Ammon's horn (tissue), 1 donor: Measurements from ENCODE around the gene CD244.
"Not testable (repeated sequence)": the region's sequence is repeated elsewhere in the genome, so short reads cannot be mapped to it uniquely, and the experiment has no call there.

Experiments used
- DNase-seq: peaks from one replicate; pipeline ENCODE4 v3.0.0-alpha.2; 2016; ENCODE audit warnings: low spot score

The CD244 gene

DNA sequence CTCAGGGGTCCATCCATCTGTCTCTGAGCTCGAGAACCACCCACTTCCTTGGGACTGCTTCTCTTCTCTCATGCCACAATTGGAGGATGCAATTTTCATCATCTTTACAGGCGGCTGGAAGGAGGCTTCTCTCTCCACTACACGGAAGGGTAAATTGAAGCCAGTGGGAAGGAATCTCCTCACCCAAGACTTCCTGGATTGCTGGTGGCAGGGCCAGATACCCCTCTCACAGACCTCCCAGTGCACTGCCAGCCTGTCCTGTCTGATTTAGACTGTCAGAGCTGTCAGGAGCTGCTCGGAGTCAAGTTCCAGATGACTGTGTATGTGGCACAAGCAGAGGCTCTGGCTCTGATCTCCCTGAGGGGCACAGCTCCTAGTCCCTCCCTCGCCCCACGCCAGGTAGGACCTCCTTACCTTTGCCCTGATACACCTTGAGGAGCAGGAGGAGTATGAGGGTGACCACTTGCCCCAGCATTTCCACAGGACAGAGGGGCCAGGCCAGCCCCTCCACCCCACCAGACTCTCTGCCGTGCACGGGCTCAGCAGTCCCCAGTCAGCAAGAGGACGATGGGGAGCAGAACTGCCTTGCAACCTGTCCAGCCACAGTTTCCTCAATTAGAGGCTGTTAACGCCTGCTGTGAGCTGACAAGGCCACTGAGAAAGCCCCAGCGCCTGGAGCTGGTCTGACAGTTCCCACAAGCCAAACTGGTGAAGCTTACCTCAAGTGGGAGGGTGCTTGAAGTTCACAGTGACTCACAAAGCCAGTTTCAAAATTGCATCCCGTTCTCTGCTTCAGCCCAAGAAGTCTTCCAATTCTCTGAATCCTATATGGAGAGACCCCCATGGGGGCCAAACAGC, at the start of gene CD244:
CD244 (minus strand) TSS at position 685 of the 858 bp plus-strand sequence; CDS start at position 475, 210 bp downstream.
- DNase-seq, result peak; percentile 63

GRCh38 chr1:160911925-160912324, 49.2 kb upstream of the CD244 start:
- DNase-seq, result no peak

- DNase-seq, result no peak
Observed at GRCh38 chr1:160911441-160911840, 48.8 kb upstream of the CD244 start.

GRCh38 chr1:160910170-160910750, 47.6 kb upstream of the CD244 start:
- DNase-seq, result no peak

DNA sequence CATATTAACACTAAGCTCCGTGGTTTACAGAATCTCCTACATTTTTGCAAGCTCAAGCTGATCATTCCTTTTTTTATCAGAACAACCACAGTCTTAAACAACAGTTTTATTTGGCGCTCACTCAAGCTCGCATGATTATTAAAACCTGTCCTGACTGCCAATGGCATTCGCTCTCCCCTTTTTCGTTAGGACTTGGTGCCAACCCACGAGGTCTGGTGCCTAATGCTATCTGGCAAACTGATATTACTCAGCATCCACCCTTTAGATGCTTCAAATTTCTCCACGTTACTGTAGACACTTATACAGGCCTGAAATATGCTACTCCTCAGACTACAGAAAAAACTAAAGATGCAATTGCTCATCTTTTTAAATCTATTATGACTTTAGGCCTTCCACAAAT, 45.3 kb upstream of the CD244 start:
- no peak for DNase-seq

DNA sequence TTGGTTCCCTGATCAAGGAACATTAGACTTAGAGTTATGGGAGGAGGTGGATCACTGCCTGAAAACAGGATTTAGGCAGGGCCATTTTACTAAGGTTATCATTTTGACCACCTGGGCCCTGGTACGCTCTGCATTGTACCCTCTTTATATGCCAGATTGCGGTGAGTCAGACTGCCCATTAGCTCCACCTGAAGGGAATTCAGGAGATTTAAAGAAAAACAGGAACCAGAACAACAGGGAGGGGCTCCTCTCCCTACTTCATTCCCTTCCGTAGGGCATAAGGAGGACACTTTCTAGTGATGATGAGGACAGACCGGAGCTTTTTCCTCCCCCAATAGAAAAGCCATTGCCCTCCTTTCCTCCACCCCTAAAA, 42.9 kb upstream of the CD244 start:
- no peak for DNase-seq

DNA sequence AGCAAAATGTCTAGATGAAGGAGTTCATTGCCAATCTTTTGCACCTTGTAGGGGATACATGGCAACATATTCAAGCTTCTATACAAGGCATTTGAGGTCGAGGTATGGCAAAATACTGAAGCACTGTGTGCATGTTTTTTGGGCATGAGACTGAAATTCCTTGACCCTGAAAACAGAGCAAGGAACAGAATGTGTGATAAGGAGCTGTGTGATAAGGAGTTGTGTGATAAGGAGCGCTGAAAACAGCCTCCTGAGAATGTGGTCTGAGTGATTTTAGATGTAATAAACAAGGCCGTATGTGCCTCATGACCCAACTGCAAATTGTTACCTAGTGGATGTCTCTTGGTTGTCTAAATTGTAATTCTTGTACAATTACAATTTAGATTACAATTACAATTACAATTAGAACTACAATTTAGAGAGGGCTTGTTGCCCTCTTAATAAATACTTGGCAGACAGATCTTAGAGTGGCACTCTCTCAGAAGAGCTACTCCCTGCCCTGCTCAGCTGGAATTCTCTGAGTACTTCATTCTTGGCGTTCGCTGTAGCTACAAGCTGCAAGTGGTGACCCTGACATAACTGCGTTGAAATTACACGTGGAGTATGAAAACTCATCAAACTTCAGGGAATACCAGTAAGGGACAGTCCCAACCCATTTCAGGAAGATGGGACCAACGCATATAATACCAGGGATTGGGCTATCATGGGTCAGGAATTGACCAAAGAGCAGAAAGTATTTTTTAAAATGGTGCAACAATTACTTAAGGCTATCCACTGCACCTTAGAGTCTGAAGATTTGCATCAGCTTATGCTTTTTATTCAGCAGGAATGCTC, 42.3 kb upstream of the CD244 start:
- no peak for DNase-seq

- DNase-seq, result not testable (repeated sequence)
Observed at GRCh38 chr1:160902251-160902650, 39.6 kb upstream of the CD244 start.

- no peak for DNase-seq
Observed at GRCh38 chr1:160901768-160902167, 39.1 kb upstream of the CD244 start.

DNA sequence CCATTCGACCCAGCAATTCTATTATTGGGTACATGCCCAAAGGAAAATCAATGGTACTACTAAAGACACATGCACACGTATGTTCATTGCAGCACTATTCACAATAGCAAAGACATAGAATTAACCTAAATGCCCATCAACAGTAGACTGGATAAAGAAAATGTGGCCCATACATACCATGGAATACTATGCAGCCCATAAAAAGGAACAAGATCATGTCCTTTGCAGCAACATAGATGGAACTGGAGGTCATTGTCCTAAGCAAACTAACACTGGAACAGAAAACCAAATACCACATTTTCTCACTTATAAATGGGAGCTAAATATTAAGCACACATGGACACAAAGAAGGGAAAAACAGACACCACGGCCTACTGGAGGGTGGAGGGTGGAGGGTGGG, 38.0 kb upstream of the CD244 start:
- DNase-seq, result not testable (repeated sequence)

- DNase-seq, result not testable (repeated sequence)
Observed at GRCh38 chr1:160894368-160895135, 31.9 kb upstream of the CD244 start.

- DNase-seq, result no peak
Observed at GRCh38 chr1:160891474-160891873, 28.8 kb upstream of the CD244 start.

DNA sequence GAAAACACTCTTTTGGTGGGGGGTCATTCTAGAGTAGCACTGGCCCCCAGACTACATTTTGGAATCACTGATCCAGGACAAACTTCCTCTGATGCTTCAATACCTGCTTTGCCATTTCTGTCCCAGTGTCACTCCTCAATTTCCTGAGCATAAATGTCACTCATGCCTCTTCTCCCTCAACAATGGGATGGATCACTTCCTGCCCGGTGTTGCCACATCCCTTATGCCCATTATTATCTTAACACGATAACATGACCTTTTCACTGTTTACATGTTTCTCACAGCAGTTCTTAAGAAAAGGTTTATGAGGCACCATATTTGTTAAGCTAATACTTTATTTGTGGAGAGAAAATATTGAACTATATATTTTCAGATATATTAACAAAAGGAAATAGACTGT, 26.2 kb upstream of the CD244 start:
- DNase-seq, result no peak

- DNase-seq, result no peak
Observed at GRCh38 chr1:160887071-160887470, 24.4 kb upstream of the CD244 start.

DNA sequence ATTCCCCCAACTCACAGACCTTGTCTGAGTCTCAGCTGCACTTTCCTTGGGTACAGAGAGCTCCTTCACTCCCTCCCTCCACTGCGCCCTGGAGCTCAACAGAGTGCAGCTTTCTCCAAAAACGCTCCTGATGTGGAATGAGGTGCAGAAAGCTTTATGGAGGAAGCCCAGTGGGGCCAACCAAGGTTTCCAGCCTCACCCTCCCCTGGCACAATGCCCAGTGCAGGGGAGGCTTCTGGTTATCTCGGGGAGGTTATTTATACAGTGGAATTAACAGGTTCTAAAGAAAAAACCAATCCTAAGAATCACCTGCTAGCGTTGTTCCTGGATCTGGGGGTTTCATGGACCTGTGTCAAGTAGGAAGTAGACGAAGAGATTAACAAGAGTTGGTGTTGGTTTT, 22.4 kb upstream of the CD244 start, which contains the start of gene ITLN1:
ITLN1 (minus strand) TSS at position 139 of the 400 bp plus-strand sequence. CDS start 303 bp downstream, outside the sequence.
- no peak for DNase-seq

DNA sequence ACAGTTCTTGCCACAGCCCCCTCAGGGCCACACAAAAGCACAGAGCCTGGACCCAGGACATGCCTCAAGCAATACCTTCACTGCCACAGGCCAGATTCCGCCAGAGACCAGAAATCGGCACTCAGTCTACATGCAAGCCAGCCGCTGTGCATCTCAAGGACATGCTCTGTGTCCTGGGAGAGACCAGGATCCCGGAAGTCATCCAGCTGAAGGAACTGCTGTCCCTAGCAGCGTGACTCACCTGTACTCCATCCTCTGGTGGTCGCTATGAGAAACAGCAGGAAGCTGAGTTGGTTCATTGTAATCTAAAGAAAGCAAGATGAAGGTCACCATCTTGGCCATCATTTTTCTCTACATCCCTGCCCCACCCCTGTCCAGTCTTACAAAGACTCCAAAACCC, 21.9 kb upstream of the CD244 start:
- no peak for DNase-seq

DNA sequence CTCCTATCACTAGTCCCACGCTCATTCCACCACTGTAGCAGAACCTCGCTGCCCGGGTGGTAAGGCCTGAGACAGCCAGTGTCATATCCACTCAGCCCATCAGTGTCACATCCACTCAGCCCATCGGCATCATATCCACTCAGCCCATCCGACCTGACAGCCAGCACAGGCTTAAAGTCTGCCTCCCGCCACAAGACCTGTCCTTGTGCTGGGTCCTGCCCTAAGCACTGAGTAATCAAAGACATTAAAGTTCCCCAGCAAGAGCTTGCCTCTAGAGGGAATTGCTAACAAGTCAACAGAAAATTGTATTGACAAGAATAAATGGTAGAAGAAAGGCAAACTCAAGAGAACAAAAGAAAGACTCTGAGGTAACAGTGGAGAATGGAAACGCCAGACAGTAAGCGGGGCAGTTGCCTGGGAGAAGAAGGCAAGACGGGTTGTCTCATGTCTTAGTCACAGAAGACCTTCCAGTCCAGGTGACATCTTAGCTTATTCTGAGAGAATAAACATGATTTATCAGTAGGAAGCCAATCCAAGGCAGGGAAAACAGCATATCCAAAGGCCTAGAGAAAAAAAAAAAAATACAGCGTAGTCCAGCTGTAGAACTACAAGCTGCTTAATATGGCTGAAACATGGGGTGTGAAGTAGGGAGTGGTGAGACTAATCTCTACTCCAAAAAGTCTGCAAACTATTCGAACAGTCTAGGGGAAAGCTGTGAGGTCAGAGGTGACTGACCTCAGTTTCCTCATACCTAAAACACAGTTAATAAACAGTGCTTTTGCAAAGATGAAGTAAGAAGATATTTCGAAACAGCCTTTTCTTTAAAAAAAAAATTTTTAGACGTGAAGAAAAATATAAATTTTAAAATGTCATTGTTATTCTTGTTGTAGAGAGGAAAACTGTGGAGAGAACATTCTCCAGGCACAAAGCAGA, 21.2 kb upstream of the CD244 start:
- no peak for DNase-seq

GRCh38 chr1:160882582-160882981, 19.9 kb upstream of the CD244 start:
- no peak for DNase-seq

DNA sequence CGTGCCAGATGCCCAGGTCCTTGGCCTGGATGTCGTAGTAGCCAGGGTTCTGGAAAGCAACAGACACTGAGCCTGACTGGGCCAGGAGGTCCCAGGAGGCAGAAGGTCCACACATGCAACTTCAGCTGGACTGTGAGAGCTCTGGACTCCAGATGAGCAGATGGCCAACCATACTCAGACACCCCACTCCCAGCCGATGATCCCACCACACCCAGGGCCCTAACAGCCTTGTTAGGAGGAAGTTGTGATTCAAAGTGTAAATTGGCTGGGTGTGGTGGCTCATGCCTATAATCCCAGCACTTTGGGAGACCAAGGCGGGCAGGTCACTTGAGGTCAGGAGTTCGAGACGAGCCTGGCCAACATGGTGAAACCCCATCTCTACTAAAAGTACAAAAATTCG, 18.6 kb upstream of the CD244 start:
- not testable (repeated sequence) for DNase-seq

DNA sequence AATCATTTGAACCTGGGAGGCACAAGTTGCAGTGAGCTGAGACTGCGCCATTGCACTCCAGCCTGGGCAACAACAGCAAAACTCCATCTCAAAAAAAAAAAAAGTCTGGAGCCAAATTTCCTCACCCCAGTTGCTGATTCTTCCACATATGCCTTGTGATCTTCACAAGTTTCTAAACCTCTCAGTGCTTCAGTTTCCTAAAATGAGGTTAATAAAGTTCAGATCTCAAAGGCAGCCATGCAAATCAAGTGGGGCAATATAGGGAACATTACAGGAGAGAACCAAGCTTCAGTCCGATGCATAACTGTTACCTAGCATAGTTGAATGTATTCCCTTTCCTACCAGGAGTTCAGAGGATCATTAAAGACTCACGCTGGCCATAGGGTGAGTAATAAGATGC, 17.5 kb upstream of the CD244 start:
- no peak for DNase-seq

DNA sequence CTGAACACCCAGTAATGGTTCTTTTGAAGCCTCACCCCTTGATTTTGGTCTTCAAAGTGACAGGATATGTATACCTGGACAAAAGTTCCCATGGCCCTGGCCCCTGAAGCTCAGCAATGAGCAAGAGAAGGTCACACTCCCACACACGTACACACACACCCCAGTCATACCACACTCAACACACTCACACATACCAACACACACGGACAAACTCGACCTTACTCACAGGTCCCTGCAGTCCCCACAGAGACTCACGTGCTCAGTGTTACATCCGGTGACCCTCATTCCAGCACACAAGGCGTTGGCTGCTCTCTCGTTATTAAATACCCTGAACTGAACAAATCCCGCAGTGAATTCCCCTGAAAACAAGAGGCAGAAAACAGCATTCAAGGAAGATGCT, 16.4 kb upstream of the CD244 start:
- DNase-seq, result no peak
